Fibroblast of gingiva (primary cell): ENCODE data around the gene MIPOL1.
"Not testable (repeated sequence)": the region's sequence is repeated elsewhere in the genome, so short reads cannot be mapped to it uniquely, and the experiment has no call there.

Experiments
- DNase-seq: peaks from one replicate; pipeline ENCODE4 v3.0.0-alpha.2; 2011; ENCODE audit warnings: low read depth

Gene MIPOL1, protein sequence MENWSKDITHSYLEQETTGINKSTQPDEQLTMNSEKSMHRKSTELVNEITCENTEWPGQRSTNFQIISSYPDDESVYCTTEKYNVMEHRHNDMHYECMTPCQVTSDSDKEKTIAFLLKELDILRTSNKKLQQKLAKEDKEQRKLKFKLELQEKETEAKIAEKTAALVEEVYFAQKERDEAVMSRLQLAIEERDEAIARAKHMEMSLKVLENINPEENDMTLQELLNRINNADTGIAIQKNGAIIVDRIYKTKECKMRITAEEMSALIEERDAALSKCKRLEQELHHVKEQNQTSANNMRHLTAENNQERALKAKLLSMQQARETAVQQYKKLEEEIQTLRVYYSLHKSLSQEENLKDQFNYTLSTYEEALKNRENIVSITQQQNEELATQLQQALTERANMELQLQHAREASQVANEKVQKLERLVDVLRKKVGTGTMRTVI

GRCh38 chr14:37197421-37198272, at the start of gene MIPOL1:
Gene MIPOL1 (plus strand): TSS chr14:37197937. CDS start chr14:37247889, 49,952 bp downstream.
- peak; percentile 92 for DNase-seq

GRCh38 chr14:37150414-37150813, 47.3 kb upstream of the MIPOL1 start:
- peak; percentile 59 for DNase-seq

DNA sequence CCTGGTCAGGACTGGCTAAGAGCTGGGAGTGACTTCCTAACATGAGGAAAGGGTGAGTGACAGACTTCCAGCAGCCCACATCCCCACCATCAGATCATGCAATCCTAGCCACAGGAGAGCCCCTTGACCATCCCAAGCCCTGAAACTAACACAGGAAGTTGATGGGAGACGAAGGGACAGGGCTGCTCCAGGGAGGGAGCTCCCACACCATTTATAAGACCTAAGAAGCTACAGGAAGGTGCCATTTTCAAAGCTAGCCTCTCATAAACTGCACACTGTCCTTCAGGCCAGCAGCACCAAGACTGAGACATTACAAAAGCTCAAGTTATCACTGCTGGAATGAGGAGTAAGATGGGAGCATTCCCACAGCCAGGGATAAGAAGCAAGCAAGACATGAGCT, 44.7 kb upstream of the MIPOL1 start:
- no peak for DNase-seq

- no peak for DNase-seq
Observed at GRCh38 chr14:37153483-37153882, 44.3 kb upstream of the MIPOL1 start.

- no peak for DNase-seq
Observed at GRCh38 chr14:37157987-37158386, 39.8 kb upstream of the MIPOL1 start.

GRCh38 chr14:37162307-37162706, 35.4 kb upstream of the MIPOL1 start:
- DNase-seq, result not testable (repeated sequence)

DNA sequence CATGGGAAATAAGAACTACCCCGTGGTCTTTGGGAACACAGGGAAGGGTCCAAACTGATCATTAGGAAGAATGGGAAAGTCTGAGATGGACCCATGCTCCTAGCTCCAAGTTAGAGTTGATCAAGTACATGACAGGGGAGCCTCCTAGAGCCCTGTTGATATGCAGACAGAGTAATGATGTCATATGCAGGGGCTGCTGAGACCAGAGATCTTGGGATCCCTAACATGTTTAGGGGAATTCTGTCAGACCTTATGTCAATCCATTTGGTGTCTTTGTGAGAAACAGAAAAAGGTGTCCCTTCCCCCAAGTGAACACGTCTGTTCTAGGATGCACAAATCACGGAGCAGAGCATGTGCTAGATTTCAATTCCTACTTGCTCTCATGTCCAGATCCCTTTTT, 31.9 kb upstream of the MIPOL1 start:
- no peak for DNase-seq

- no peak for DNase-seq
Observed at GRCh38 chr14:37167151-37168047, 30.3 kb upstream of the MIPOL1 start.

DNA sequence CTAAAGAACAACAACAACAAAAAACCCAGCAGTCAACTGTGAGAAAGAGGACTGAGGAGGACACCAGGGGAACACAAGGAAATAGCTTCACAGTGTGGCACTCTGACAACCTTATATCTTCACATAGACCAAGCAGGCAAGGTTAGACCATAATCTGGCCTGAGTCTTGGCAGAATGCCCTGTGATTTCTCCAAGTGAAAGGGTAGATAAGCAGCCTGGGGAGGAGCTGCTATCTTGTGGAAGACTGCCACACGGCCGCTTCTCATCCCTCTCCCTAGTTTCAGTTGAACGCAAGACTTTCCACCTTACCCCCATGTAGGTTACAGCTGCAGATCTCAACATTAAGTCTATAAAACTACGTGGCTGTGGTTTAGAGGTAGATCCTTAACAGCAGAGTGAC, 29.0 kb upstream of the MIPOL1 start:
- DNase-seq, result no peak

GRCh38 chr14:37170237-37170636, 27.5 kb upstream of the MIPOL1 start:
- no peak for DNase-seq

DNA sequence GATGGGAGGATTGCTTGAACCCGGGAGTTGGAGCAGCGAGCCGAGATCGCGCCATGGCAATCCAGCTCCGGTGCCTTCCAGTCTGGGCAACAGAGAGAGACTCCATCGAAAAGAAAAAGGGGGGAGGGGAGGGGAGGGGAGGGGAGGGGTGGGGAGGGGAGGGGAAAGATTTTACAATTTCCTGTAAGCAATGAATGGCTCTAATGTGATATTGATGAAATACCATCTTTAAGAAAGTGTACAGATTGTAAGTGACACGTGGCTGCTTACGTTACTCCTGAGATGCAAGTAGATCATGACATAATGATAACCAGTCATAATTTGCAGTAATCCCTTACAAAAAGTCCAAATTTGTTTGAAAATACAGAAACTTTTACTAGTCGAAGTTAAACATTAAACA, 26.7 kb upstream of the MIPOL1 start:
- no peak for DNase-seq

GRCh38 chr14:37171678-37172023, 26.1 kb upstream of the MIPOL1 start:
- no peak for DNase-seq

DNA sequence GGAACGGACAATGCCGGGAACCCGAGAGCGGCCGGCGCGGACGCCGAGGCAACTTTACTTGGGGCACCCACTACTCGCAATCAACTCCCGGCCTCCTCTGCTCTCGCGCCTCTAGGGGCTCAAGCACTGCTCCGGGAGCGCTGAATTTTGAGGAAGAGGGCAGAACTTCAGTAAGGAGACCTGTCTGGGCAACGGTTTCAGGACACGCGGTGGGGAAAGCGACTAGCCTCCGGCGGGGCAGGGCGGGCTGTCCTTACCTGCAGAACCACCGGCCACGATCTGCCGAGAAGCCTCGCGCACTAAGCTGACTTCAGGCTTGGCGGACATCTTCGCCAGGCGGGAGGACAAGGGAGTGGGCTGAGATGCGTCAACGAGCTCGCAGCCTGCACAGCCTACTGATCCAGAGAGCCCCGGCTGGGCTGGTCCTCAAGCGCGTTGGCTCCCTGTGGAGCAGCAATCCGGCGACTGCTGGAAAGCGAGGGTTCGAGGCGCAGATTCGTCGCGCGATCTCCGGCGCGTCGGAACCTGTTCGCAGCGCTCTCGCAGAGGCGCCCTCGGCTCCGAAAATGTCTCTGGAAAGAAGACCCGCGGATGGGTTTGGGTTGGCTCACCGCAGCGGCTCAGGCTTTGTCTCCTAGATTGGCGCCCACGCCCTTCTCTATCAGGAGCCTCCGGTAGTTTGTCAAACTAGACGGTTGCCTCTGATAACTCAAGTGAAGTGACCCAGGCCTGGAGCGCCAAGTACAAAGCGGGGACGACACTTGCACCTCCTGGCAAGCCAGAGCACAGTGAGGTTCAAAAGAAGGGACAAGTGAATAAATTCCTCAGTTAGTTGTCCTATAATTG, 25.5 kb upstream of the MIPOL1 start, which contains the start of gene SLC25A21:
TSS of gene SLC25A21 (minus strand) at position 583 of the 846 bp plus-strand sequence.
- peak; percentile 81 for DNase-seq

GRCh38 chr14:37172936-37173614, 24.7 kb upstream of the MIPOL1 start:
- no peak for DNase-seq

- DNase-seq, result no peak
Observed at GRCh38 chr14:37179896-37180502, 17.7 kb upstream of the MIPOL1 start.

- DNase-seq, result not testable (repeated sequence)
Observed at GRCh38 chr14:37180886-37181285, 16.9 kb upstream of the MIPOL1 start.

- DNase-seq, result no peak
Observed at GRCh38 chr14:37181441-37181840, 16.3 kb upstream of the MIPOL1 start.

- not testable (repeated sequence) for DNase-seq
Observed at GRCh38 chr14:37184520-37184919, 13.2 kb upstream of the MIPOL1 start.

DNA sequence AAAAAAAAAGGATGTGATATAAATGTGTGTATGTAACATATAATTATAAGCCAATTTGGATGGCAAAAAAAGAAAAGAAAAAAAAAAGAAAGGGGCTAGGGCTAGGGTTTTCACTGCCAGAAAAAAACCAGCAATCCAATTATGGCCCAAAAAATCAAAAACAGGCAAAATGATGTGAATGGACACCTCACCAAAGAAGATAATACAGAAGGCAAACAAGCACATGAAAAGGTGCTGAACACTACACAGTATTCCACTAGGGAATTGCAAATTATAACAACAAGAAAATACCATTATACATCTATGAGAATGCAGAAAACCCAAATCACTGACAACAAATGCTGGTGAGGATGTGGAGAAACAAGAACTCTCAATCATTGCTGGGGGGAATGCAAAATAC, 12.1 kb upstream of the MIPOL1 start:
- DNase-seq, result no peak

- no peak for DNase-seq
Observed at GRCh38 chr14:37186865-37187264, 10.9 kb upstream of the MIPOL1 start.
